Neural cell (in vitro differentiated cells): Measurements from ENCODE around the gene OPRL1. TPM values are rescaled to one million over a fixed set of nuclear protein-coding genes. Genes with fewer than 3 reads are reported as not detected.

Source experiments
- H2AFZ ChIP-seq: fragments of 200-600, 300-800 bp; sonication (generic), shearing (Covaris generic); 2 replicates; pipeline ENCODE4 v1.6.0; 2014; ENCODE audit warnings: low read depth, mild to moderate bottlenecking, antibody characterized with exemption, low read length, moderate library complexity
- H3F3A ChIP-seq: fragments of 200-600 bp; shearing (Covaris generic); 2 replicates; pipeline ENCODE4 v1.6.1; 2016; ENCODE audit warnings: mild to moderate bottlenecking, moderate library complexity, mixed read lengths, antibody characterized with exemption, low read length; ENCODE audit not compliant: insufficient read depth, poor library complexity, severe bottlenecking
- H3K27ac ChIP-seq: fragments of 200-600, 300-800 bp; sonication (generic), shearing (Covaris generic); 2 replicates; pipeline ENCODE4 v1.5.1; 2014; ENCODE audit warnings: mild to moderate bottlenecking, low read length, moderate library complexity
- H3K27me3 ChIP-seq: fragments of 300-800, 200-600 bp; sonication (generic), shearing (Covaris generic); 2 replicates; pipeline ENCODE4 v1.6.0; 2014; ENCODE audit warnings: mild to moderate bottlenecking, low read depth, low read length, moderate library complexity; ENCODE audit not compliant: insufficient read depth
- H3K36me3 ChIP-seq: fragments of 300-800, 200-600 bp; sonication (generic), shearing (Covaris generic); 2 replicates; pipeline ENCODE4 v1.5.1; 2014; ENCODE audit warnings: mild to moderate bottlenecking, antibody characterized with exemption, low read length, moderate library complexity; ENCODE audit not compliant: insufficient read depth
- H3K4me2 ChIP-seq: fragments of 300-800, 200-600 bp; sonication (generic), shearing (Covaris generic); 2 replicates; pipeline ENCODE4 v1.6.0; 2014; ENCODE audit warnings: mild to moderate bottlenecking, low read length
- H3K4me3 ChIP-seq: fragments of 300-800, 200-600 bp; sonication (generic), shearing (Covaris generic); 2 replicates; pipeline ENCODE4 v1.5.1; 2014; ENCODE audit warnings: mild to moderate bottlenecking, low read length, moderate library complexity
- H3K79me2 ChIP-seq: fragments of 200-600 bp; shearing (Covaris generic); replicated peaks from 2 replicates; pipeline ENCODE4 v1.6.0; 2014; ENCODE audit warnings: mild to moderate bottlenecking, low read length, moderate library complexity; ENCODE audit not compliant: insufficient read depth
- H3K9ac ChIP-seq: fragments of 300-800, 200-600 bp; sonication (generic), shearing (Covaris generic); 2 replicates; pipeline ENCODE4 v1.6.1; 2016; ENCODE audit warnings: mild to moderate bottlenecking, low read length, mixed read lengths
- H3K9me2 ChIP-seq: fragments of 200-600 bp; shearing (Covaris generic); 2 replicates; pipeline ENCODE4 v1.6.1; 2016; ENCODE audit warnings: mild to moderate bottlenecking, low read length, mixed read lengths; ENCODE audit not compliant: insufficient read depth
- H3K9me3 ChIP-seq: fragments of 200-600, 300-800 bp; sonication (generic), shearing (Covaris generic); 2 replicates; pipeline ENCODE4 v1.6.1; 2016; ENCODE audit warnings: mild to moderate bottlenecking, mixed run types, low read length, moderate library complexity, mixed read lengths
- H4K20me1 ChIP-seq: fragments of 200-600 bp; shearing (Covaris generic); 2 replicates; pipeline ENCODE4 v1.6.1; 2016; ENCODE audit warnings: mild to moderate bottlenecking, mixed run types; ENCODE audit not compliant: insufficient read depth
- CTCF ChIP-seq: fragments of 450-650 bp; IDR thresholded peaks from 2 replicates; pipeline ENCODE4 v1.5.1; 2014; ENCODE audit warnings: antibody characterized with exemption, mild to moderate bottlenecking, moderate library complexity; ENCODE audit not compliant: poor library complexity, severe bottlenecking
- EP300 ChIP-seq: fragments of 450-650 bp; conservative IDR thresholded peaks from 2 replicates; pipeline ENCODE4 v1.6.1; 2014; ENCODE audit warnings: antibody characterized with exemption, mild to moderate bottlenecking, moderate library complexity; ENCODE audit not compliant: poor library complexity, severe bottlenecking
- EZH2 ChIP-seq: fragments of 200-600, 300-800 bp; shearing (Covaris generic), sonication (generic); IDR thresholded peaks from 2 replicates; pipeline ENCODE4 v1.6.1; 2014; ENCODE audit warnings: antibody characterized with exemption, low read length, borderline replicate concordance, mild to moderate bottlenecking; ENCODE audit not compliant: insufficient read depth, poor library complexity, severe bottlenecking
- MXI1 ChIP-seq: fragments of 450-650 bp; conservative IDR thresholded peaks from 2 replicates; pipeline ENCODE4 v1.6.1; 2014; ENCODE audit warnings: antibody characterized with exemption, mild to moderate bottlenecking; ENCODE audit not compliant: poor library complexity, severe bottlenecking
- POLR2AphosphoS5 ChIP-seq: IDR thresholded peaks from 2 replicates; pipeline ENCODE4 v1.6.1; 2012
- RAD21 ChIP-seq: fragments of 450-650 bp; conservative IDR thresholded peaks from 2 replicates; pipeline ENCODE4 v1.6.1; 2014; ENCODE audit warnings: antibody characterized with exemption, mild to moderate bottlenecking, moderate library complexity
- REST ChIP-seq: IDR thresholded peaks from 2 replicates; pipeline ENCODE4 v1.6.1; 2012; ENCODE audit warnings: borderline replicate concordance
- SMC3 ChIP-seq: fragments of 450-650 bp; conservative IDR thresholded peaks from 2 replicates; pipeline ENCODE4 v1.6.1; 2014; ENCODE audit warnings: antibody characterized with exemption, mild to moderate bottlenecking, moderate library complexity; ENCODE audit not compliant: poor library complexity
- TAF1 ChIP-seq: IDR thresholded peaks from 2 replicates; pipeline ENCODE4 v1.6.1; 2012; ENCODE audit warnings: low read depth
- polyA plus RNA-seq: library from polyadenylated mRNA; depleted of rRNA; stranded (reverse); fragments of >200 nt; gene quantifications from 2 replicates; pipeline ENCODE4 v1.2.3, GENCODE V29; 2014

OPRL1 gene
- polyA plus RNA-seq, 1 donor from 2014 or later: 18.3 TPM

- H4K20me1 ChIP-seq: no peaks in the 10 kb centered on the region
- H3K9ac ChIP-seq: no peak overlapping the region
- H3K36me3 ChIP-seq: no peaks in the 10 kb centered on the region
- H3K27ac ChIP-seq: no peak overlapping the region
- H3K79me2 ChIP-seq: peaks cover 6% of the 10 kb centered on the region
- H3K9me3 ChIP-seq: no peaks in the 10 kb centered on the region
- no peaks in the 10 kb centered on the region for H3K9me2 ChIP-seq
- no peaks in the 10 kb centered on the region for H3K27me3 ChIP-seq
- no peaks in the 10 kb centered on the region for H3F3A ChIP-seq
- H3K4me3 ChIP-seq: no peak overlapping the region
- no peak for TF ChIP-seq EP300
- no peak for TF ChIP-seq EZH2
- no peak for TF ChIP-seq REST
- no peak for TF ChIP-seq SMC3
- TF ChIP-seq POLR2AphosphoS5: no peak
- TF ChIP-seq CTCF: no peak
- TF ChIP-seq MXI1: no peak
- no peak overlapping the region for H3K4me2 ChIP-seq
- H2AFZ ChIP-seq: no peak overlapping the region
Observed at GRCh38 chr20:64068386-64069208, 11.3 kb upstream of the OPRL1 start.

- H3K9ac ChIP-seq: no peak overlapping the region
- no peaks in the 10 kb centered on the region for H3K9me3 ChIP-seq
- no peaks in the 10 kb centered on the region for H3K79me2 ChIP-seq
- H3K27me3 ChIP-seq: no peaks in the 10 kb centered on the region
- no peaks in the 10 kb centered on the region for H3F3A ChIP-seq
- H4K20me1 ChIP-seq: no peaks in the 10 kb centered on the region
- H3K36me3 ChIP-seq: no peaks in the 10 kb centered on the region
- no peak overlapping the region for H3K27ac ChIP-seq
- H3K4me3 ChIP-seq: no peak overlapping the region
- TF ChIP-seq POLR2AphosphoS5: no peak
- TF ChIP-seq TAF1: no peak
- no peak for TF ChIP-seq REST
- TF ChIP-seq MXI1: no peak
- no peak for TF ChIP-seq EZH2
- no peak for TF ChIP-seq CTCF
- no peak for TF ChIP-seq EP300
- TF ChIP-seq SMC3: no peak
- no peak for TF ChIP-seq RAD21
- no peaks in the 10 kb centered on the region for H3K9me2 ChIP-seq
- no peak overlapping the region for H3K4me2 ChIP-seq
- no peak overlapping the region for H2AFZ ChIP-seq
Observed at GRCh38 chr20:64069209-64069613, 10.7 kb upstream of the OPRL1 start.
